HL-60 (cell line): ENCODE data around the gene CNPY2.

Experiments used
- DNase-seq, 2 experiments: peaks; one replicate each; pipeline ENCODE4 v3.0.0-alpha.2; 2010 to 2020; ENCODE audit warnings: low read depth in 1 of 2, low spot score in 1 of 2
- H3K27ac ChIP-seq: fragments of 250-450 bp; sonication (Bioruptor Pico); replicated peaks from 2 replicates; pipeline ENCODE4 v1.5.1; 2020; ENCODE audit warnings: mild to moderate bottlenecking, moderate library complexity
- H3K27me3 ChIP-seq: fragments of 250-450 bp; sonication (Bioruptor Pico); 2 replicates; pipeline ENCODE4 v1.5.1; 2021; ENCODE audit warnings: mild to moderate bottlenecking, moderate library complexity; ENCODE audit not compliant: insufficient read depth, poor library complexity, severe bottlenecking
- H3K4me3 ChIP-seq: replicated peaks from 2 replicates; pipeline ENCODE4 v1.5.1; 2011; ENCODE audit warnings: mild to moderate bottlenecking, control low read depth, low read length; ENCODE audit not compliant: insufficient read depth
- CTCF ChIP-seq: IDR thresholded peaks from one replicate; pipeline ENCODE4 v1.5.1; 2011; ENCODE audit warnings: low read length, control low read depth, inconsistent platforms; ENCODE audit not compliant: insufficient read depth
- GABPA ChIP-seq: IDR thresholded peaks from 2 replicates; pipeline ENCODE4 v1.6.1; 2012; ENCODE audit warnings: low read depth
- POLR2AphosphoS5 ChIP-seq: IDR thresholded peaks from 2 replicates; pipeline ENCODE4 v1.6.1; 2012; ENCODE audit warnings: low read depth
- SPI1 ChIP-seq: IDR thresholded peaks from 2 replicates; pipeline ENCODE4 v1.6.1; 2012; ENCODE audit warnings: low read depth, mild to moderate bottlenecking, borderline replicate concordance
- TF ChIP-seq, protein P1 (sequence below): IDR thresholded peaks from 2 replicates; pipeline ENCODE4 v1.6.1; 2012; ENCODE audit warnings: low read depth; ENCODE audit not compliant: insufficient replicate concordance

Gene CNPY2

DNA sequence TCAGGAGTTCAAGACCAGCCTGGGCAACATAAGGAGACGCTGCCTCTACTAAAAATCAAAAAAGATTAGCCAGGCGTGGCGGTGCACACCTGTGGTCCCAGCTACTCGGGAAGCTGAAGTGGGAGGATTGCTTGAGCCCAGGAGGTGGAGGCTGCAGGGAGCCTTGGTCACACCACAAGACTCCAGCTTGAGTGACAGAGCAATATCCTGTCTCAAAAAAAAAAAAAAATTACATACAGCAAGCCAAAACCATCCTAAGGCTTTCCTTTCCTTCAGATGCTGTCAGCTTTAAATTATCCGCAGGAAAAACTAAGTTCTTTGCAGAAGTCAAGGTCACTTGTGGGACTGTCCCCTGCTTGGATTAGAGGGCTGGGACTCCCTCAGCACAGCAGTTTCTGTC lies 17.0 kb downstream of the CNPY2 start:
- DNase-seq: no peak
- no peaks in the 10 kb centered on the region for H3K27me3 ChIP-seq
- peak overlapping the region; percentile 57 for H3K4me3 ChIP-seq
- no peak for TF ChIP-seq SPI1
- TF ChIP-seq POLR2AphosphoS5: no peak
- TF ChIP-seq CTCF: no peak
- no peak for TF ChIP-seq GABPA
- TF ChIP-seq, protein P1, sequence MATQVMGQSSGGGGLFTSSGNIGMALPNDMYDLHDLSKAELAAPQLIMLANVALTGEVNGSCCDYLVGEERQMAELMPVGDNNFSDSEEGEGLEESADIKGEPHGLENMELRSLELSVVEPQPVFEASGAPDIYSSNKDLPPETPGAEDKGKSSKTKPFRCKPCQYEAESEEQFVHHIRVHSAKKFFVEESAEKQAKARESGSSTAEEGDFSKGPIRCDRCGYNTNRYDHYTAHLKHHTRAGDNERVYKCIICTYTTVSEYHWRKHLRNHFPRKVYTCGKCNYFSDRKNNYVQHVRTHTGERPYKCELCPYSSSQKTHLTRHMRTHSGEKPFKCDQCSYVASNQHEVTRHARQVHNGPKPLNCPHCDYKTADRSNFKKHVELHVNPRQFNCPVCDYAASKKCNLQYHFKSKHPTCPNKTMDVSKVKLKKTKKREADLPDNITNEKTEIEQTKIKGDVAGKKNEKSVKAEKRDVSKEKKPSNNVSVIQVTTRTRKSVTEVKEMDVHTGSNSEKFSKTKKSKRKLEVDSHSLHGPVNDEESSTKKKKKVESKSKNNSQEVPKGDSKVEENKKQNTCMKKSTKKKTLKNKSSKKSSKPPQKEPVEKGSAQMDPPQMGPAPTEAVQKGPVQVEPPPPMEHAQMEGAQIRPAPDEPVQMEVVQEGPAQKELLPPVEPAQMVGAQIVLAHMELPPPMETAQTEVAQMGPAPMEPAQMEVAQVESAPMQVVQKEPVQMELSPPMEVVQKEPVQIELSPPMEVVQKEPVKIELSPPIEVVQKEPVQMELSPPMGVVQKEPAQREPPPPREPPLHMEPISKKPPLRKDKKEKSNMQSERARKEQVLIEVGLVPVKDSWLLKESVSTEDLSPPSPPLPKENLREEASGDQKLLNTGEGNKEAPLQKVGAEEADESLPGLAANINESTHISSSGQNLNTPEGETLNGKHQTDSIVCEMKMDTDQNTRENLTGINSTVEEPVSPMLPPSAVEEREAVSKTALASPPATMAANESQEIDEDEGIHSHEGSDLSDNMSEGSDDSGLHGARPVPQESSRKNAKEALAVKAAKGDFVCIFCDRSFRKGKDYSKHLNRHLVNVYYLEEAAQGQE: no peak
- peak overlapping the region; percentile 94 for H3K27ac ChIP-seq

GRCh38 chr12:56297400-56297799 lies 18.4 kb downstream of the CNPY2 start:
- no peak for DNase-seq
- peak overlapping the region; percentile 6 for H3K27ac ChIP-seq
- TF ChIP-seq SPI1: no peak
- TF ChIP-seq, protein P1: no peak
- no peak for TF ChIP-seq CTCF
- no peak for TF ChIP-seq POLR2AphosphoS5
- no peak for TF ChIP-seq GABPA
- H3K27me3 ChIP-seq: no peaks in the 10 kb centered on the region
- no peak overlapping the region for H3K4me3 ChIP-seq

- DNase-seq: peak in 1 of 2 experiments; percentile 39
- Histone ChIP-seq H3K27me3 (no peaks in the 10 kb centered on the region), H3K4me3 (no peak overlapping the region), H3K27ac (no peak overlapping the region; the same call in 1 of the 2 replicates)
- TF ChIP-seq, protein P1: no peak
- no peak for TF ChIP-seq SPI1
- TF ChIP-seq POLR2AphosphoS5: no peak
- no peak for TF ChIP-seq GABPA
- TF ChIP-seq CTCF: no peak
Observed at GRCh38 chr12:56296295-56296694, 19.5 kb downstream of the CNPY2 start.
